ENCODE results near the gene TMEM169.
A peak's percentile ranks its signal among the peaks of the same experiment; 100 is the strongest.

Gene TMEM169

DNA sequence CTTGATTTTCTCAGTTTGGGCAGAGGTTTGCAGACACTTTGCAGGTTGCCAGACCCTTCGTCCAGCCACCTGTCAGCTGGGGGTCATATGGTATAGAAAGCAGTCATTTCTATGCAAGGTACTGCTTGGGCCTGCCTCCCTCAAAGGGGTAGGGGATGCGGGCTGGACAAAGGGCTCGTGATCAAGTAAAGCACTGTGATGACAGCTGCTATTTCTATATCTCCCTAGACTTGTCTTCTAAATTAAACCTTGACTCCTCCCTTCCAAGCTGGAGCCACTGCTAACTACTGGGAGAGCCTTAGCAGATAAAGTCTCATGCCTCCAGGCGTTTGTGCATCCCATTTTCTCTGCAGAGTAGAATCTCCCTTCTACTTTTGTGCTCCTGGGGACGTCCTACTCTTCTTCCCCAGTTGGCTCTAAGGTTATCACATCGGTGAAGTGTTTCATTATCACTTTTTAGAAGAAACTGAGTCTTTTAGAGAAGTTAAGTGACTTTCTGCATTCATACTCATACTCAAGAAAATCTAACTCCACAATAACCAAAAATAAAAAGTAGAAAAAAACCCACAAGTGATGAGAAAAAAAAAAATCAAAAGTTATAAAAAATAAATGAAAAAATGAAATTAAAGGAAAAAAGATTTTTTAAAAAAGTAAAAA is 26.7 kb downstream of the TMEM169 start:
- DNase-seq, result no peak

DNA sequence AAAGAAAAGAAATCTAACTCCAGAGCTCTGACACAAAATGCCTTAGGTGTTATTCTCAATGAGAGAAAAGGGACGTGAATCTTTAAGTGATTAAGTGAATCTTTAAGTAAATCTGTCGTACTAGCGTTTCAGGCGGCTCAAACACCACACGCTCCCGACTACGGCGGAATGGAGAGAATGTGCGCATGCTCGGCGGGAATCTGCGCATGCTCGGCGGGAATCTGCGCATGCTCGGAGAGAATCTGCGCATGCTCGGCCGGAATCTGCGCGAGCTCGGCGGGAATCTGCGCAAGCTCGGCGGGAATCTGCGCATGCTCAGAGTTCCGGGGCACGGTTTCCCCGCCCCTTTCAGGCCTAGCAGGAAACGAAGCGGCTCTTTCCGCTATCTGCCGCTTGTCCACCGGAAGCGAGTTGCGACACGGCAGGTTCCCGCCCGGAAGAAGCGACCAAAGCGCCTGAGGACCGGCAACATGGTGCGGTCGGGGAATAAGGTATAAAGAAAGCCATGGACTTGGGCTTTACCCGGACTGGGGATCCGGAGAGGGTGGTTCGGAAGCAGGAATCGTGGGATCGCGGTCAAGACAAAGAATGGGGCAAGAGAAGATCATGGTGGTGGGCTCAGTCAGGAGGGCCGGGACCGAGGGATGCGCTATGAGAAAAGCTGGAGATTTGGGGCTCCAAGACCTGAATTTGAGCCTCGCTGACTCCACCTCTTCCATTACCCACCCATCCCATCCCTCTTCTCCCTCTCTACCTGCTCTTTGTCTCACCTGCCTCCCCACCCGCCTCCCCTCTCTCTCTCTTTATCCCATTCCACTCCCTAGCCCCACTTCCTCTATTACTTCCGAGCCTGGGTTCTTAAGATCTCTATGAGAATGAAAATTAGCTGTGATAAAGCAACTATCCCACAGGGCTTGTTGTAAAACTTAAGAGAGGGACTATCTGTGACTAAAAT is 27.5 kb downstream of the TMEM169 start, which contains the start of gene XRCC5:
XRCC5 (plus strand) TSS at position 382 of the 955 bp plus-strand sequence; CDS start at position 471, 89 bp downstream.
- peak; percentile 97 to 98 for DNase-seq

DNA sequence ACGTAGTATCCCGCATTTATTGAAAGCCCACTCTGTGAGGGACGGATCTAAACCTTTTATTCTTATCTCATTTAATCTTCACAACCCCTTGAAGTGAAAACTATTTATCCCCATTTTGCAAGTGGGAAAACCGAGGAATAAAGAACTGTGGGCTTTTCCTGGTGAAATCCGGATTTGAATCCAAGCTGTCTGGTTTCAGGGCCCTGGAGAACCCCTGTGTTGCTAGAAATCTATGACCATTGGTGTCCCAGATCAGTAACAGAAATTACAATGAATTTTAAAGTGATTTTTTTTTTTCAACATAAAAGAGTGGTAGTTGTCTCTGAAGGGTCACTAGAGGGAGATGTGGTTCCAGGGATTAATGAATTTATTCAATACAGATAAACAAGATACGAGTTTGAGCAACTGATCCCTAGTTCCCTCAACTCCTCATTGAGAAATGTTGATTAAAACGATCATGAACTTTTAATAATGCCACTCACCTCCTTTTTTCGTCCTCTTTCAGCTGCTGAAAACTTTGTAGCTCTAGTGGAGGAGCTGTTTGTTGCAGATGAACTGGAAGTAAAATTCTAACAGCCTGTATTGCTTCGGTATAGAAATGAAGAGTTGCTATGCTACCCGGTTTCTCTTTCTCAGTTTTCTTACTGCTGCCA is 28.4 kb downstream of the TMEM169 start:
- DNase-seq, result peak in 1 of 2 donors; percentile 42

DNA sequence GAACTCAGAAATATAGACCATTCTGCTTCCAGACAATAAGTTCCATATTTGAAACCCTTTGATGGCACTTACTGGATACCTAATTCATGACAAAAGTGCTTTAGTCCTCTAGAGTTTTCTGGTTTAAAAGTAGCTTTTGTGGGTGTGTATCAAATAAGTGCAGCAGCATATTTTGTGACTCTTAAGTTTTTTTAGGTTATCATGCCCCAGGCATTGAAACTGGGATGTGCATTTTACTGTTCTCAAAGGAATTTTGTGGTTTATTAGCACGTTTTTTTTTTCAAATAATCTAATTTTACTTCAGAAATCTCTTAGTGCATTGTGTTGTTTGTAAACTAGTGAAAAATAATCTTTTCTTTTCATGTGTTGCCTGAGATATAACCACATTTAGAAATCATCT is 28.9 kb downstream of the TMEM169 start:
- DNase-seq, result no peak

DNA sequence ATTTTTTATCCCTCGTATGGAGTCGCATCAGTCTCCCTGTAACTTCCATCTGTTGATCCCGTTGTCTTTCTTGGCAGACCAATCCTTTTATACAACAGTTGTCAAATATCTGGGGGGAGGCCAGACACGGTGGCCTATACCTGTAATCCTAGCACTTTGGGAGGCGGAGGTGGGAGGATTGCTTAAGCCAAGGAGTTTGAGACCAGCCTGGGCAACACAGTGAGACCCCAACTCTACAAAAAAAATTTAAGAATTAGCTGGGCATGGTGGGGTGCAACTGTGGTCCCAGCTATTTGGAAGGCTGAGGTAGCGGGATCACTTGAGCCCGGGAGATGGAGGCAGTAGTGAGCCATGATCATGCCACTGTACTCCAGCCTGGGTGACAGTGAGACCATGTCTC is 29.4 kb downstream of the TMEM169 start:
- DNase-seq, result no peak

DNA sequence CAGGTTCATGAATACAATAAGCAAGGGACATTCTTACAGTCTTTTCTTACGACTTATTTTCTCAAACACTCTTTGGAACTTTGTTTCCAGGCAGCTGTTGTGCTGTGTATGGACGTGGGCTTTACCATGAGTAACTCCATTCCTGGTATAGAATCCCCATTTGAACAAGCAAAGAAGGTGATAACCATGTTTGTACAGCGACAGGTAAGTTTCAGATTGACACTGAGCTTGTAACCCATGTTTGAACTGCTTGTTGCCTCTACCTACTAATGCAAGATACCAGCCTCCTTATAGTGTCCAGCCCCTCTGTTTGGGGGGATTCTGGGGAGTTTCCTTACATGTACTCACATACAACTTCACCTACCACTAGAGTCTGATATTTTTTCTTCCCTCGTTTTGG is 31.2 kb downstream of the TMEM169 start:
- DNase-seq, result no peak

DNA sequence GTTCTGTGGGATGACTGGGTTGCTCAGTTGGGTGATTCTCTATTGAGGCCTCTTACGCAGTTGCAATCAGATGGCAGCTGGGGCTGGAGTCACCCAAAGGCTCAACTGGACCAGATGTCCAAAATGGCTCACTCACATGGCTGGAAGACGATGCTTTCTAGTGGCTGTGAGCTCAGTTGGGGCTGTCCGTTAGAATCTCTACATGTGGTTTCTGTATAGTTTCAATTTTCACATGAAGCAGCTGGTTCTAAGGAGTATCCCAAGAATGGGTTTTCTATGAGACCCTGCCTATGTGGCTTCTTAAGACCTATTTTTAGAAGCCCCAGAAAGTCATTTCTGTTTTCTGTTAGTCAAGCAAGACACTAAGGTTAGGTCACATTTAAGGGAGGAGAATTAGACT is 31.9 kb downstream of the TMEM169 start:
- no peak for DNase-seq

DNA sequence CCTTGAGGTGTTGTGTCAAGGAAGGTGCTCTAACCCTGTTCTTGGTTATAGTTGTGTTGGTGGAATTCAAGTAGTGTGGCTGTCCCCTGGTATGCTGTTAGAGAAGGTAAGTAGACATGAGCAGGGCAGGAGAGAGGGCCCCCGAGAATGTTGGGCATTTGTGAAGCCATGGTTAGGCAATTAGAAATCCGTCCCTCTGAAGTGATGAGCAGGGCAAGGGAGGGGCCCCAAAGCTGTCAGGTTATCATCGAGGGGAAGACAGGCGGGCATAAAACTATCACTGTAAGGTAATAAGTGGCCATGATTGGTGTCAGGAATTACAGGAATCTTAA is 32.6 kb downstream of the TMEM169 start:
- no peak for DNase-seq

DNA sequence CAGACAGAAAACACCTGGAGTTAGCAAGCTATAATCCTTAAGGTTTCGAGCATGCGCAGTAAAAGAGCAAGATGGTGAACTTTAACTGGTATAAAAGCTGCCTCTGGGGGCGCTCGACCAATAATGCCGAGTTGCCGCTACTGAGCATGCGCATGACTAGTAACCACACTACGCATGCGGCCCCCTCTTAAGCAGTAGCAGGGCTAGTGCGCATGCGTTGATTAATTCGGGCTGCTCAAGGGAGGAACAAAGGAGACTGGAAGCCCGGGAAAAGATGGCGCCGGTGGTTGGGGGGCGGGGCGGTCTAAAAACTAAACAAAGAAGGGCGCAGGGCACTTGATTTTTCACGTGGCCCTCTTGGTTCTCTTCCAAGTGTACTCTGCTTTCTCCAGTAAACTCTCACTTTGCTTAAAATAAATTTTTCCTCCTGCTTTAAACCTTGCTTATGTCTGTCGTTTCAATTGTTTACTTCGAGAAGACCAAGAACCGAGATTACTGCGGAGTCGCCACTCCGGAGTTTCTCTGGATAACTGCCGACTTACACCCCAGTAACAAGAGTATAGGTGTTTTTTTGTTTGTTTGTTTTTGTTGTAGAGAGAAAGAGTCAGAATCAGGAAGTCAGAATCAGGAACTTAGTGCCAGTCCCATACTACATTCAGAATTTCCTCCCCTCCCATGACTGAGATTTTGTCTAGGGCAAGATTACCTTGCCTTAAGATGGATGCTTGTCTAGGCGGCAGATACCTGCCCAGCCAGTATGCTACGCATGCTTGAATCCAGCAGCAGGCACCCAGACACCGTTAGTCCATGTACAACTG is 33.2 kb downstream of the TMEM169 start:
- peak; percentile 97 to 98 for DNase-seq

DNA sequence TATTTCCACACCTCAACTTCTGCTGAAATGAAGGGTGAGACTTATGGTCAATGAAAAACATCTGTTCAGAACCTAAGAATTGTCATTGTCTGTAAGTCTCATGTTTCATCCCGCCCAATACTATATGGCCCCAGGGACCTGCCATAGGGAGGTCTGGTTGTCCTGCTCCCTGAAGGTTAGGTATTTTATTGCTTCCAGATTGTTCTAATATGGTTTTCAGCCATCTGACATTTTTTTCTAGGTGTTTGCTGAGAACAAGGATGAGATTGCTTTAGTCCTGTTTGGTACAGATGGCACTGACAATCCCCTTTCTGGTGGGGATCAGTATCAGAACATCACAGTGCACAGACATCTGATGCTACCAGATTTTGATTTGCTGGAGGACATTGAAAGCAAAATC is 34.7 kb downstream of the TMEM169 start:
- no peak for DNase-seq

DNA sequence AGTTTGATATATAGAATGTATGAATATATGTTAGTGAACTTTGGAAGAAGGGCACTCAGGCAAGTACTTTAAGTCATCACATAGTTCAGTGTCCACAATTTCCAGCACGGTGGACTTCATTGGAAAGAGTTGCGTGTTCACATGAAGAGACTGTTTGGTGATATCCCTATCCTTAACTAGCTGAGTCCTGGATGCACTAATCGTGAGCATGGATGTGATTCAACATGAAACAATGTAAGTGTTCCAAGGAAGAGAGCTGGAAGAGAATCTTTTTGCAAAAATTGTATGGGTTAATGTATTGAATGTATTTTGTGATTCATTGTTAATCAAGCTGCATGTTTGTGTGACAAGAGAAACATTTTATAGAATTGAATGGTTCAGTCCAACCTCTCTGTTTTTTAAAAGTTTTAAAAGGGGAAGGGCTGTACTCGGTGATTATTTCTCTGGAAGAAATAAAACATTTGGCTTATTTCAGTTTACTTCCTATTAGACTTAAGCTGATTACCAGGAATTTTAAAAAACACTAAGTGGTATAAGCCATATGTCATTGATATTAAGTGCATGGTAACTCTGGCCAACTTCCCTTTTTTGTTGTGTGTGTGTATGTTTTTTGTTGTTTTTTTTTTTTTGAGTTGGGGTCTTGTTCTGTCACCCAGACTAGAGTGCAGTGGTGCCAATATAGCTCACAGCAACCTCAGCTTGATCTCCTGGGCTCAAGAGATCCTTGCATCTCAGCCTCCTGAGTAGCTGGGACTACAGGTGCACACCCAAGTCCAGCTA is 36.0 kb downstream of the TMEM169 start:
- no peak for DNase-seq

DNA sequence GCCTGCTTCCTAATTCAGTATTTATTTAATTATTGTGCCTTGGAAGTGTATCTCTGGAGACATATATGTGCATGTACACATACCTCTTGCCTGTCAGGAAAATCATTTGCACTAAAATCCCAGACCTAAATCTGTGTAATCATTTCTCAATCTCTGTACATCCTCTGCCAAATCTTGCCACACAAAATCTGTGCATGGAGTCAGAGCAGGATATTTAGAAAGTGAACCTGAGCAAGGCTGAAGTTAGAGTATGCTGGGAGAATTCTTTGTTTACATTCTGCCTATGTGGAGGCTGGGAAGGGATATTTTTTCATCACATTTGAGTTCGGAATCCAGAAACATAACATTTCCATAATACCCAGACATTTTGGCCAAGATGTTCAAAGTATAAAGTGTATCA is 36.8 kb downstream of the TMEM169 start:
- no peak for DNase-seq

DNA sequence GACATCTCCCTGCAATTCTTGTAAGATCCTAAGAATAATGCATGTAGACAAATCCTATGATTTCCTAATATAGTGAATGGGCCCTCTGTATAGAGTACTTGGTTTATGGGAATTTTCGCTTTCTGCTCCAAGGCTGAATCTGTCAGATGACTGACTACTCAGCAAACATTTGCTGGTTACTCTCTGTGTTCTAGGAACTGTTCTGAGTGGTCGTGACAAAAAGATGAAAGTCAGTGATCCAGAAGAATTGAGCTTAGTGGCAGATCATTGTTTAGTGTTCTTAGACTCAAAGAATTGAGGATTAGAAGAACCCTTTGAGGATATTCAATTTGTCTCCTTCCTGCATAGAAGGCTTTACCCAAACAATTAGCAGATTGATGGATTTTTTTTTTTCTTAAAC is 37.4 kb downstream of the TMEM169 start:
- DNase-seq, result no peak

DNA sequence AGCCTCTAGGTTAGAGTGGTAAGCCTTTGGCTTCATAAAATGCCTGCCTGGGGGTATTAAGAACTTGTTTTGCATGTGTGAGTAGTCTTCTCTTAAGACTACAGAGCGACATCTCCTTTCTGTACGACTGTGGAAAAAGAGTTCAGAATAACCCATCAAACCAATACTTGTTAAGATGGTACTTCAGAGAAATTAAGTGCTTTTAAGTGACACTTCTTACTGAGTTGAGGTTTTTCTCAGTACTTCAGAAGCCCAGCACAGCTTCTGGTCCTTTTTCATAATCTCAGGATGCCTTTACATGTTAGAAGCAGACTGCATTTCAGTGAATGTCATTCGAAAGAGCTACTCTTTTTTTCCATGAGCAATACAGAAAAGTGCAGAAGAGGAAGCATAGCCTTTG is 38.3 kb downstream of the TMEM169 start:
- DNase-seq, result peak in 1 of 2 donors; percentile 19

DNA sequence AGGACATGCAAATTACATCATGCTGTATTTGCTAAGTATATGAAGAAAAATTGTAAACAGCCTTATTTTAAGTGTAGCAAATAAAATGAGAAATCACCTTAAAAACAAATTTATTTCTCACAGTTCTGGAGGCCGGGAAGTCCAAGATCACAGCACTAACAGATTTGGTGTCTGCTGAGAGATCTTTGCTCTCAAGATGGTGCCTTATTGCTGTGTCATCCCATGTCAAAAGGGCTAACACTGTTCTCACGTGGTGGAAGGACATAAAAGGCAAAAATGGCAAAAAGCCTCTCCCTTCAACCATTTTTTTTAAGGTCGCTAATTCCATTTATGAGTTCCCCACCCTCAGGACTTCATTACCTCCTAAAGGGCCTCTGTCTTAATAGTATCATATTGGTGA is 39.5 kb downstream of the TMEM169 start:
- DNase-seq, result no peak

DNA sequence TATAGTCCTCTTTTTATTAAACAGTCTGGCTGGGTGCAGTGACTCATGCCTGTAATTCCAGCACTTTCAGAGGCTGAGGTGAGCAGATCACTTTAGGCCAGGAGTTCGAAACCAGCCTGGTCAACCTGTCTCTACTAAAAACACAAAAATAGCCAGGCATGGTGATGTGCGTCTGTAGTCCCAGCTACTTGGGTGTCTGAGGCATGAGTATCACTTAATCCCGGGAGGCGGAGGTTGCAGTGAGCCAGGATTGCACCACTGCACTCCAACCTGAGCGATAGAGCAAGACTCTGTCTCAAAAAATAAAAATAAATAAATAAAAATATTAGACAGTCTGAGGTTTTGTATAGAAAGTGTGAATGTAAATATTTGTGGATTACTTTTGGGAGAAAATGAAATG is 45.2 kb downstream of the TMEM169 start:
- DNase-seq, result no peak

DNA sequence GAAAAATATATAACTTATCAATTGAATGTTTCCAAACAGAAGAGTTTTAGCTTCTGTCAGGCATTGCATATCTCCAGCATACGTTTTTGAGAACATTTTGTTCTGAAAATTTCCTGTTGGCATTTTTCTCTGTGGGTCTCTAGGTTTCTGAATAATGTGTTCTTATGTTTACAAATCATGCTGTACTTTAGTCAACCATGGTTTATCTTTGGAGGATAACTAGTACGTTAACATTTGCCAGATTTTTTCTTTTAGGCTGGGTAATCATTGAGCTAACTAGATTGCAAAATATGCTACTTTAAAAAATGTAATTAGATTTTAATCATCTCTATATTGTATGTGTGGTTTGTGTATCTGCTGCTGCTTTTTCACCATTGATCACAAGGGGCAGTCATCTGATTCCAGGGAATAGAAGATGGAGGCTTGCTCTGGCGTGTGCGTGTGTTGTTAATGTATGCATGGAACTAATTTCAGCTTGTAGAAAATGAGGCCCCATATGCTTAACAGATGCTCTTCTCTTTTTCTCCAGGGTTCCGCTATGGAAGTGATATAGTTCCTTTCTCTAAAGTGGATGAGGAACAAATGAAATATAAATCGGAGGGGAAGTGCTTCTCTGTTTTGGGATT is 48.7 kb downstream of the TMEM169 start:
- DNase-seq, result no peak

DNA sequence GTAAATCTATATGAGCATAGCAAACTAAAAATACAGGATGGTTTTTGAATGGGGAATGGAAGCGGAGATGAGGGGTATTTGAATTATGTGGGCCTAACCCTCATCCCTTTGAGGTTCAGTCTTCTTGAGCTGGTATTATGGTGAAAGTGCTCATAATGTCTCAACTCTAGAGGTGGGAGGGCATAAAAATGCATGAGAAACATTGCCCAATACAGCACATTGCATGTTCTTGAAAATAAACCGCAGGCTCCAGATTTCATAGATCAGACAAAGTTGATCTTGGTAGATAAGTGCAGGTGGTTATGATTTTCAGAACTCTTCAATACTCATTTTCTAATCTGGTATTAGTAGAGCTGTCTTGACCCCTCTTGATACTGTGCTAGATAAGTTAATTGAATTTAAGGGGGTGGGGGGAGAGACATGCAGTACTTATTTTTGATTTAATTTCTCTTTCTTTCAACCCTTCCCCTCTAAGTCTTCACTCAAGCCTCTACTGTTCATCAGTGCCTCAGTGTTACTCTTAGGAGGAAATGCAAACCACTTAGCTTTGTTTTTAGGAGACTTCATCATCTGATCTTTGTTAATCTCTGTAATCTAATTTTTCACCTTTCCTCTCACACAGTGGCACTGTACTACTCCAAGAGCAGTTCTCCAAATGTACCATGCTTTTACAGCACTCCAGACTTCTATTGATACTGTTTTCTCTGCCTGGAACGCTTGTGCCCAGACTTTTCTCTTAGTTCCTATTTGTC is 49.6 kb downstream of the TMEM169 start:
- DNase-seq, result peak in 1 of 2 donors; percentile 16

DNA sequence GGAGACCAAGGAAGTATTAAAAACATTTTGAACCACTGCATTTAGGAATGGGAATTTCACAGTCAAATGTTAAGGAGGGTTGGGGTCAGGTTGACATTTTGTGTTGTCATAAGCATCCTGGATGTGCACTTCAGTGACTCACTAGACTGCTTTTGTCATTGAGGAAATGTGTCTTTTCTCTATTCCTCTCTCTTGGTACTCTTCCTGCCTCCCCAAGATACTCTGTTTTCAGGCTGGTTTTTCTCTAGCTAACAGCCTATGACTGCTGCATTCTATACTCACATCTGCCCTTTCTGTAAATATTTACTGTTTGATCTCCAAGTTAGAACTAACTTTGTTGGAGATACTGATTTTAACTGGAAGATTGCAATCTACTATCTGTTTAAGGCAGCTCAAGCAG is 50.9 kb downstream of the TMEM169 start:
- no peak for DNase-seq

DNA sequence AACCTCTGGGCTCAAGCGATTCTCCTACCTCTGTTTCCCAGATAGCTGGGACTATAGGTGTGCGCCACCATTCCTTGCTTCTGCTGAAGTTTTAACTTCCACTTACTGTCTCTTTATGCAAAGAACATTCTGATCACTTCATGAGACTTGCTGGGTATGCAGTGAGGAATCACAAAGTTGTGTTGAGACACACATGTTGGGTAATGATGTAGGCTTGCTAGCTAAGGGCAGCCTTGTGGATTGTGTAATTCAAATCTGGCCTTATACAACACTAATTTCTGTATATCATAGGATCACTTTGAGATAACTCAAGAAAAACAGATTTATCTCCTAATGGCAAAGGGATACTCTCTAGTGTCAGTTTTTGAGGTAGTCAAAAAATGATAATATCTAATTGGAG is 51.7 kb downstream of the TMEM169 start:
- DNase-seq, result no peak

All from CD4-positive, alpha-beta T cell treated with Interferon alpha-2 for 1 hour (primary cell).